HEK293 (cell line): ENCODE measurements around the gene RNASE4.

Experiments used
- CTCF ChIP-seq: fragments of 450-650 bp; formaldehyde crosslinking; IDR thresholded peaks from 2 replicates; pipeline ENCODE4 v1.5.1; 2016; ENCODE audit warnings: missing biosample characterization, missing genetic modification characterization
- MEIS1 ChIP-seq: sonication (generic); formaldehyde crosslinking; IDR thresholded peaks from 2 replicates; pipeline ENCODE4 v1.8.1; 2022; ENCODE audit warnings: missing genetic modification reagents, mild to moderate bottlenecking, borderline replicate concordance
- ZNF202 ChIP-seq: fragments of 450-650 bp; formaldehyde crosslinking; IDR thresholded peaks from 2 replicates; pipeline ENCODE4 v1.5.1; 2016; ENCODE audit warnings: missing biosample characterization, missing genetic modification characterization, borderline replicate concordance
- ZNF248 ChIP-seq: fragments of 450-650 bp; formaldehyde crosslinking; IDR thresholded peaks from 2 replicates; pipeline ENCODE4 v1.5.1; 2017; ENCODE audit warnings: missing biosample characterization, missing genetic modification characterization
- ZNF280D ChIP-seq: fragments of 450-650 bp; formaldehyde crosslinking; IDR thresholded peaks from 2 replicates; pipeline ENCODE4 v1.5.1; 2016; ENCODE audit warnings: missing biosample characterization, missing genetic modification characterization

DNA sequence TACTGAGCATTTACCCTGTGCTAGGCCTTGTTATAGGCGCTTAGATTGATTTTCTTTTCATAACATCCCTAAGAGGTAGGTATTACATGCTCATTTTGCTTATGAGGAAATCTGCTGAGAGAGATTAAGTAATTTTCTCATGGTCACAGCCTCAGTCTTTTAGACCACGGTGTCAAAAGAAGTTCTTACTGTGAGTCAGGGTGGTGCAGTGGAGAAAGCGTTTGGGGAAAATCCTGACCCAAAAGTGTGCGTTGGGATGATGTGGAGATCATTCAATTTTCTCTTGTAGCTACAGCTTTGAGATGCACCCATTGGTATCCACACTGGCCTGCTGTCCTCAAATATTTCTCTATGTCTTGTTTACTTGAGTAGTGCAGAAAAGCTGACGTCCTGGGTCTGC, 12.4 kb downstream of the RNASE4 start:
- no peak for TF ChIP-seq CTCF
- no peak for TF ChIP-seq ZNF202
- TF ChIP-seq ZNF280D = no peak
- no peak for TF ChIP-seq ZNF248
- TF ChIP-seq MEIS1 (CRISPR knock-in tag) = no peak
